Measurements from ENCODE around the gene GRIN1. TPM values are rescaled to one million over a fixed set of nuclear protein-coding genes. Genes with fewer than 3 reads are reported as not detected.
"Not testable (repeated sequence)": the region's sequence is repeated elsewhere in the genome, so short reads cannot be mapped to it uniquely, and the experiment has no call there.

GRIN1 gene
- total RNA-seq, 1 donor from 2014 or later: not detected

- peaks cover 2 to 12% (median 8%) of the 10 kb centered on the region in 3 donors for H3K27me3 ChIP-seq (ENCODE audit: control insufficient read depth in 3 of 3, insufficient read depth in 3 of 3, low read length in 3 of 3)
- H3K4me1 ChIP-seq (ENCODE audit: control insufficient read depth in 3 of 3, insufficient read depth in 3 of 3, low read length in 3 of 3): peaks cover 12 to 29% (median 15%) of the 10 kb centered on the region in 3 donors
- peak overlapping the region; percentile 57 to 85 (median 62) for H3K9ac ChIP-seq (ENCODE audit: low read depth in 1 of 3, low read length in 3 of 3)
- H3K9me3 ChIP-seq (ENCODE audit: control insufficient read depth in 3 of 3, low read length in 3 of 3): no peaks in the 10 kb centered on the region
- no peak overlapping the region for H3K27ac ChIP-seq (ENCODE audit: low read depth, low read length)
- peak overlapping the region; percentile 65 to 80 (median 80) for H3K4me3 ChIP-seq (ENCODE audit: low read length in 3 of 3)
- H3K36me3 ChIP-seq (ENCODE audit: control insufficient read depth in 3 of 3, insufficient read depth in 3 of 3, low read length in 3 of 3): no peaks in the 10 kb centered on the region
These were observed 9.3 kb upstream of the GRIN1 start for GRCh38 chr9:137129456-137130175.

GRCh38 chr9:137130176-137130755 is 8.7 kb upstream of the GRIN1 start:
- H3K27me3 ChIP-seq (ENCODE audit: control insufficient read depth in 3 of 3, insufficient read depth in 3 of 3, low read length in 3 of 3): peaks cover 2 to 12% (median 8%) of the 10 kb centered on the region in 3 donors
- H3K9ac ChIP-seq (ENCODE audit: low read depth in 1 of 3, low read length in 3 of 3): no peak overlapping the region
- no peaks in the 10 kb centered on the region for H3K36me3 ChIP-seq (ENCODE audit: control insufficient read depth in 3 of 3, insufficient read depth in 3 of 3, low read length in 3 of 3)
- peaks cover 12 to 29% (median 15%) of the 10 kb centered on the region in 3 donors for H3K4me1 ChIP-seq (ENCODE audit: control insufficient read depth in 3 of 3, insufficient read depth in 3 of 3, low read length in 3 of 3)
- no peak overlapping the region for H3K27ac ChIP-seq (ENCODE audit: low read depth, low read length)
- H3K4me3 ChIP-seq (ENCODE audit: low read length in 3 of 3): peak overlapping the region in 2 of 3 donors; percentile 80
- no peaks in the 10 kb centered on the region for H3K9me3 ChIP-seq (ENCODE audit: control insufficient read depth in 3 of 3, low read length in 3 of 3)

- H3K9me3 ChIP-seq (ENCODE audit: control insufficient read depth in 3 of 3, low read length in 3 of 3): no peaks in the 10 kb centered on the region
- peaks cover 0 to 9% (median 2%) of the 10 kb centered on the region in 3 donors for H3K4me1 ChIP-seq (ENCODE audit: control insufficient read depth in 3 of 3, insufficient read depth in 3 of 3, low read length in 3 of 3)
- no peaks in the 10 kb centered on the region for H3K36me3 ChIP-seq (ENCODE audit: control insufficient read depth in 3 of 3, insufficient read depth in 3 of 3, low read length in 3 of 3)
- H3K9ac ChIP-seq (ENCODE audit: low read depth in 1 of 3, low read length in 3 of 3): no peak overlapping the region
- H3K27me3 ChIP-seq (ENCODE audit: control insufficient read depth in 3 of 3, insufficient read depth in 3 of 3, low read length in 3 of 3): peaks cover 37 to 46% (median 40%) of the 10 kb centered on the region in 3 donors
- no peak overlapping the region for H3K4me3 ChIP-seq (ENCODE audit: low read length in 3 of 3)
- no peak overlapping the region for H3K27ac ChIP-seq (ENCODE audit: low read depth, low read length)
These were observed 4.8 kb upstream of the GRIN1 start for GRCh38 chr9:137134191-137134590.

- not testable (repeated sequence) for H3K27ac ChIP-seq (ENCODE audit: low read depth, low read length); H3K9me3 ChIP-seq (ENCODE audit: control insufficient read depth in 3 of 3, low read length in 3 of 3); H3K4me3 ChIP-seq (ENCODE audit: low read length in 3 of 3); H3K36me3 ChIP-seq (ENCODE audit: control insufficient read depth in 3 of 3, insufficient read depth in 3 of 3, low read length in 3 of 3); H3K4me1 ChIP-seq (ENCODE audit: control insufficient read depth in 3 of 3, insufficient read depth in 3 of 3, low read length in 3 of 3); H3K9ac ChIP-seq (ENCODE audit: low read depth in 1 of 3, low read length in 3 of 3)
- peaks cover 46 to 51% (median 50%) of the 10 kb centered on the region in 3 donors for H3K27me3 ChIP-seq (ENCODE audit: control insufficient read depth in 3 of 3, insufficient read depth in 3 of 3, low read length in 3 of 3)
These were observed 3.8 kb upstream of the GRIN1 start for GRCh38 chr9:137135154-137135553.

- Histone ChIP-seq H3K36me3 (ENCODE audit: control insufficient read depth in 3 of 3, insufficient read depth in 3 of 3, low read length in 3 of 3) (no peaks in the 10 kb centered on the region), H3K27me3 (ENCODE audit: control insufficient read depth in 3 of 3, insufficient read depth in 3 of 3, low read length in 3 of 3) (peaks cover 56 to 59% (median 57%) of the 10 kb centered on the region in 3 donors), H3K4me3 (ENCODE audit: low read length in 3 of 3) (no peak overlapping the region), H3K9me3 (ENCODE audit: control insufficient read depth in 3 of 3, low read length in 3 of 3) (no peaks in the 10 kb centered on the region), H3K9ac (ENCODE audit: low read depth in 1 of 3, low read length in 3 of 3) (no peak overlapping the region), H3K4me1 (ENCODE audit: control insufficient read depth in 3 of 3, insufficient read depth in 3 of 3, low read length in 3 of 3) (peaks cover 0 to 4% (median 0%) of the 10 kb centered on the region in 3 donors), H3K27ac (ENCODE audit: low read depth, low read length) (no peak overlapping the region)
These were observed 2.6 kb upstream of the GRIN1 start for GRCh38 chr9:137136261-137136880.

- peaks cover 63 to 66% (median 64%) of the 10 kb centered on the region in 3 donors for H3K27me3 ChIP-seq (ENCODE audit: control insufficient read depth in 3 of 3, insufficient read depth in 3 of 3, low read length in 3 of 3)
These were observed 1.9 kb upstream of the GRIN1 start for GRCh38 chr9:137136881-137137607.

GRCh38 chr9:137138058-137138721 is 764 bp upstream of the GRIN1 start:
- H3K9me3 ChIP-seq (ENCODE audit: control insufficient read depth in 3 of 3, low read length in 3 of 3): no peaks in the 10 kb centered on the region
- no peak overlapping the region for H3K9ac ChIP-seq (ENCODE audit: low read depth in 1 of 3, low read length in 3 of 3)
- no peak overlapping the region for H3K27ac ChIP-seq (ENCODE audit: low read depth, low read length)
- no peaks in the 10 kb centered on the region for H3K36me3 ChIP-seq (ENCODE audit: control insufficient read depth in 3 of 3, insufficient read depth in 3 of 3, low read length in 3 of 3)
- no peak overlapping the region for H3K4me3 ChIP-seq (ENCODE audit: low read length in 3 of 3)
- peaks cover 0 to 4% (median 0%) of the 10 kb centered on the region in 3 donors for H3K4me1 ChIP-seq (ENCODE audit: control insufficient read depth in 3 of 3, insufficient read depth in 3 of 3, low read length in 3 of 3)
- H3K27me3 ChIP-seq (ENCODE audit: control insufficient read depth in 3 of 3, insufficient read depth in 3 of 3, low read length in 3 of 3): peaks cover 74 to 77% (median 75%) of the 10 kb centered on the region in 3 donors

More at GRCh38 chr9:137136881-137137607, 1.9 kb upstream of the GRIN1 start:
- H3K4me1 ChIP-seq (ENCODE audit: control insufficient read depth in 3 of 3, insufficient read depth in 3 of 3, low read length in 3 of 3): peaks cover 0 to 4% (median 0%) of the 10 kb centered on the region in 3 donors
- H3K9ac ChIP-seq (ENCODE audit: low read depth in 1 of 3, low read length in 3 of 3): no peak overlapping the region
- no peaks in the 10 kb centered on the region for H3K36me3 ChIP-seq (ENCODE audit: control insufficient read depth in 3 of 3, insufficient read depth in 3 of 3, low read length in 3 of 3)
- no peaks in the 10 kb centered on the region for H3K9me3 ChIP-seq (ENCODE audit: control insufficient read depth in 3 of 3, low read length in 3 of 3)
- H3K4me3 ChIP-seq (ENCODE audit: low read length in 3 of 3): no peak overlapping the region
- no peak overlapping the region for H3K27ac ChIP-seq (ENCODE audit: low read depth, low read length)

- Histone ChIP-seq H3K4me3 (ENCODE audit: low read length in 3 of 3) (no peak overlapping the region), H3K4me1 (ENCODE audit: control insufficient read depth in 3 of 3, insufficient read depth in 3 of 3, low read length in 3 of 3) (peaks cover 0 to 4% (median 0%) of the 10 kb centered on the region in 3 donors), H3K27ac (ENCODE audit: low read depth, low read length) (no peak overlapping the region), H3K27me3 (ENCODE audit: control insufficient read depth in 3 of 3, insufficient read depth in 3 of 3, low read length in 3 of 3) (peaks cover 81 to 84% (median 84%) of the 10 kb centered on the region in 3 donors), H3K9me3 (ENCODE audit: control insufficient read depth in 3 of 3, low read length in 3 of 3) (no peaks in the 10 kb centered on the region), H3K9ac (ENCODE audit: low read depth in 1 of 3, low read length in 3 of 3) (no peak overlapping the region), H3K36me3 (ENCODE audit: control insufficient read depth in 3 of 3, insufficient read depth in 3 of 3, low read length in 3 of 3) (no peaks in the 10 kb centered on the region)
These were observed 655 bp downstream of the GRIN1 start for GRCh38 chr9:137139468-137140150.

All from skeletal muscle tissue (tissue), 4 donors.